ENCODE data around the gene GNAL. TPM values are rescaled to one million over a fixed set of nuclear protein-coding genes. Genes with fewer than 3 reads are reported as not detected.

GNAL gene
- total and polyA plus RNA-seq, 2 of the 4 experiments (the other 2 are of a cell fraction): 0.15 to 0.36 TPM

GRCh38 chr18:11807233-11807632 is 118.2 kb downstream of the GNAL start:
- no peak overlapping the region for H4K5ac ChIP-seq (ENCODE audit: low read depth, low read length)
- H3K23ac ChIP-seq (ENCODE audit: low read depth, low read length): 0 out of 2 replicates have a peak overlapping the region, but pooled peaks have one; percentile 97
- WGBS, 2 experiments (ENCODE audit: extremely low coverage in 2 of 2, insufficient read length in 1 of 2): 74% methylated on average over 2 of the region's 7 CpGs; no CpG with 5 or more reads in 1 of the 2 experiments
- H3K9me3 ChIP-seq (ENCODE audit: control insufficient read depth, insufficient read depth, low read length): no peaks in the 10 kb centered on the region
- no peak for TF ChIP-seq USF2 (IDR thresholded peaks at IDR 0.05; ENCODE audit: low read depth, low read length)
- TF ChIP-seq NFE2L2 (IDR thresholded peaks at IDR 0.05; ENCODE audit: low read depth, low read length): no peak
- no peak for TF ChIP-seq RAD21 (IDR thresholded peaks at IDR 0.05; ENCODE audit: low read length)
- TF ChIP-seq MAZ (IDR thresholded peaks at IDR 0.05; ENCODE audit: borderline replicate concordance, low read depth, low read length): no peak
- no peak for TF ChIP-seq BHLHE40 (IDR thresholded peaks at IDR 0.05; ENCODE audit: low read depth, low read length)
- TF ChIP-seq, protein P1, sequence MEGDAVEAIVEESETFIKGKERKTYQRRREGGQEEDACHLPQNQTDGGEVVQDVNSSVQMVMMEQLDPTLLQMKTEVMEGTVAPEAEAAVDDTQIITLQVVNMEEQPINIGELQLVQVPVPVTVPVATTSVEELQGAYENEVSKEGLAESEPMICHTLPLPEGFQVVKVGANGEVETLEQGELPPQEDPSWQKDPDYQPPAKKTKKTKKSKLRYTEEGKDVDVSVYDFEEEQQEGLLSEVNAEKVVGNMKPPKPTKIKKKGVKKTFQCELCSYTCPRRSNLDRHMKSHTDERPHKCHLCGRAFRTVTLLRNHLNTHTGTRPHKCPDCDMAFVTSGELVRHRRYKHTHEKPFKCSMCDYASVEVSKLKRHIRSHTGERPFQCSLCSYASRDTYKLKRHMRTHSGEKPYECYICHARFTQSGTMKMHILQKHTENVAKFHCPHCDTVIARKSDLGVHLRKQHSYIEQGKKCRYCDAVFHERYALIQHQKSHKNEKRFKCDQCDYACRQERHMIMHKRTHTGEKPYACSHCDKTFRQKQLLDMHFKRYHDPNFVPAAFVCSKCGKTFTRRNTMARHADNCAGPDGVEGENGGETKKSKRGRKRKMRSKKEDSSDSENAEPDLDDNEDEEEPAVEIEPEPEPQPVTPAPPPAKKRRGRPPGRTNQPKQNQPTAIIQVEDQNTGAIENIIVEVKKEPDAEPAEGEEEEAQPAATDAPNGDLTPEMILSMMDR (conservative IDR thresholded peaks at IDR 0.05; ENCODE audit: low read depth, low read length): no peak
- TF ChIP-seq RFX5 (IDR thresholded peaks at IDR 0.05; ENCODE audit: low read depth, low read length): no peak
- no peak for TF ChIP-seq RCOR1 (IDR thresholded peaks at IDR 0.05; ENCODE audit: insufficient replicate concordance, low read length)
- TF ChIP-seq CEBPB (IDR thresholded peaks at IDR 0.05; ENCODE audit: low read depth, low read length): no peak
- peak overlapping the region in 1 of 2 experiments; percentile 85; a peak in 1 of 4 replicates for H4K8ac ChIP-seq (ENCODE audit: low read depth in 2 of 2, low read length in 2 of 2)
- H3K36me3 ChIP-seq (ENCODE audit: control insufficient read depth, insufficient read depth, low read length): no peaks in the 10 kb centered on the region
- no TSS peak for BruUV-seq (replicated peaks)
- H3K27me3 ChIP-seq (ENCODE audit: control insufficient read depth, insufficient read depth, low read length): peaks cover 7% of the 10 kb centered on the region
- no peak overlapping the region for H2AK9ac ChIP-seq (replicated peaks; ENCODE audit: low read depth, low read length, poor library complexity)
- peak overlapping the region; percentile 89 for H3K14ac ChIP-seq (replicated peaks; ENCODE audit: low read depth, low read length)
- H2AK5ac ChIP-seq (ENCODE audit: low read depth, low read length): peak overlapping the region; percentile 90
- H3K4me3 ChIP-seq (ENCODE audit: insufficient read depth, low read depth, low read length): no peak overlapping the region
- no peak overlapping the region for H3K27ac ChIP-seq (ENCODE audit: insufficient read depth, low read length)
- peak overlapping the region; percentile 95 for H3K4ac ChIP-seq (ENCODE audit: low read depth, low read length)
- peak; percentile 35 for DNase-seq
- ChIA-PET POLR2A (ENCODE audit: unreplicated experiment) (no interaction called here), CTCF (interaction anchor here (1.1 kb wide), 1 partner anchor 16 kb away, joined by 5 read pairs; no protein-coding TSS in a partner anchor)
- peak overlapping the region; percentile 34; the same call in 1 of the 2 replicates for H3K18ac ChIP-seq (ENCODE audit: low read depth, low read length)
- H4K20me1 ChIP-seq (ENCODE audit: insufficient read depth, low read length): no peaks in the 10 kb centered on the region
- H2BK120ac ChIP-seq (ENCODE audit: low read depth, low read length): peak overlapping the region; percentile 90
- H3K9me1 ChIP-seq (ENCODE audit: insufficient read depth, low read length): peaks cover 14% of the 10 kb centered on the region
- H3K9ac ChIP-seq (ENCODE audit: low read depth, low read length): no peak overlapping the region
- H2BK15ac ChIP-seq (ENCODE audit: low read depth, low read length): peak overlapping the region; percentile 82; the same call in 1 of the 3 replicates
- H3K4me2 ChIP-seq (ENCODE audit: low read depth, low read length): no peak overlapping the region
- no peak for ATAC-seq (ENCODE audit: low read depth)
- dilution Hi-C loops (cut with HindIII; ENCODE audit: low sequenced_read_pairs, unreplicated experiment): no loop called here
- no peak overlapping the region for H2BK5ac ChIP-seq (ENCODE audit: low read depth, low read length, poor library complexity, severe bottlenecking)
- H2BK20ac ChIP-seq (ENCODE audit: low read depth, low read length): peak overlapping the region; percentile 93
- peaks cover 12% of the 10 kb centered on the region for H3K4me1 ChIP-seq (ENCODE audit: control insufficient read depth, insufficient read depth, low read length)
- H3K79me1 ChIP-seq (ENCODE audit: low read depth in 1 of 2, low read length in 2 of 2): no peaks in the 10 kb centered on the region
- peak overlapping the region; percentile 58 for H2AFZ ChIP-seq (replicated peaks; ENCODE audit: low read length, poor library complexity)
- peak overlapping the region; percentile 62; the same call in 1 of the 2 replicates for H4K91ac ChIP-seq (ENCODE audit: insufficient read depth, low read depth, low read length)
- in situ Hi-C loops (cut with MboI; ENCODE audit: low sequenced_read_pairs): no loop called here
- intact Hi-C loops (cut with micrococcal nuclease): no loop called here
- H3K56ac ChIP-seq (ENCODE audit: extremely low read depth, insufficient read depth, low read length): no peak overlapping the region
